ENCODE measurements around the gene CFAP126.
"Not testable (repeated sequence)": the region's sequence is repeated elsewhere in the genome, so short reads cannot be mapped to it uniquely, and the experiment has no call there.

CFAP126 gene

DNA sequence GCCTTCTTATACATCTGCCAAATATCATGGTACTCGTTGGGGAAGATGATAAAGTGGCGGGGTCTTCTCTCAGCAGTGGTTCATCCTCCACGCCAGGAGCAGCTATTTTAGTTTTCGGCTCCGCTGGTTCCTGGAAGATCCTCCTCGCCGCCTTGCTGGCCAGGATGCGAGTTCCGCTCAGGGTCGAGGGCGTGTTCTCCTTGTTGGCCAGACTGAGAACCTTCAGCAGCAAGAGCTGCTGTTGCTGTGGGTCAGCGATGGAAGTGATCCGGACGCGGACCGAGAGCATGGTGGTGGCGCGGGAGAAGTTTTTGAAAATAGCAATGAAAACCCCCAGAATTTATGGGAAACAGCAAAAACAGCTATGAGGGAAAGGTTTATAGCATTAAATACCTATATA is 11.4 kb upstream of the CFAP126 start:
- no peak for DNase-seq

DNA sequence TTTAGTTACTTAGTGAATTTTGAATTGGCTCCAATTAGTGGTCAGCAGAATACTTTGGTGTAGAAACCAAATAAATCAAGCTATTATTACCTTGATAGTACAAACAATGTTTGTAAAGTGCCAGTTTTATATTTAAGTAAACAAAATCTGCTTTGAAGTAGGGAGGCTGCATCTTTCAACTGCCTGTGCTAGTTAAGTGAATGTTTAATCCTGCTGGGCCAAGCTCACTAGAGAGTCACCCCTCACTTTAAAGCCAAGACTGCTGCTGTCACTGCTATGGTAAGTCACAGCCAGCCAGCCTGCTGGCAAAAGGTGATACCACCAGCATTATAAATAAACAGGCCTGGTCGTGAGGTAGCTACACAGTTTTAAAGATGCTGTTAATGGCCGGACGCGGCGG is 10.3 kb upstream of the CFAP126 start:
- DNase-seq = no peak

DNA sequence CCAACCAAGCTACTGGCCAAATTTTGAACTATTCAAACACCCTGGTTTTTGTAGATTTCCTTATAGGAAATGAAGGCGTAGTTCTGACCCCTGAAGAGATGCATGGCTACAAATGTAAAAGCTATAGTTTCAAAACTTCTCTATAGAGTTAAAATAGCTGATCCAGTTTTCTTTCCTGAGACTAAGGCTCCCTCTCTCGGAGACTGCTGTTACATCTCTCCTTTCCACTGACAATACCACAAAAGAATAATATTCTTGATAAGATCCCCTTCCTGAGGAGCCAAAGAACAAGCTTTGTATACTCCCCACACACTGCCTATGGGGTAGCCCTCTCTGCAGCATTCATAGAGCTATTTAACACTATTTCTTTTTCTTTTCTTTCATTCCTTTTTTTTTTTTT is 6.7 kb upstream of the CFAP126 start:
- no peak for DNase-seq

DNA sequence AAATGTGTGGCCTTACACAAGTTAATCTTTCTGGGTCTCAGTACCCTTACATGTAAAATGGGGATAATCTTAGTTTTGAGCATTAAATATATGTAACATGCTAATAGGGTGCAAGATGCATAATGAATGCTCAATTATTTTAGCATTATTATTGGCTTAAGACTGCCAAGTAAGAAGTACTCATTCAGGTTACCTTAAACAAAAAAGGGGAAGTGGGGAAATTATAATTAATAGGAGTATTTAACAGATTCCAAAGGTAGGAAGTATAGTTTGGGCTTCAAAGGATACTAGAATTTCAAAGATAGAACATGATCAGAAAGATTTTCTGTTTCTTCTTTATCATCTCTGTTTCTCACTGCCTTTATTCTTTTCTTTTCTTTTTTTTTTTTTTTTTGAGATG is 5.8 kb upstream of the CFAP126 start:
- no peak for DNase-seq

DNA sequence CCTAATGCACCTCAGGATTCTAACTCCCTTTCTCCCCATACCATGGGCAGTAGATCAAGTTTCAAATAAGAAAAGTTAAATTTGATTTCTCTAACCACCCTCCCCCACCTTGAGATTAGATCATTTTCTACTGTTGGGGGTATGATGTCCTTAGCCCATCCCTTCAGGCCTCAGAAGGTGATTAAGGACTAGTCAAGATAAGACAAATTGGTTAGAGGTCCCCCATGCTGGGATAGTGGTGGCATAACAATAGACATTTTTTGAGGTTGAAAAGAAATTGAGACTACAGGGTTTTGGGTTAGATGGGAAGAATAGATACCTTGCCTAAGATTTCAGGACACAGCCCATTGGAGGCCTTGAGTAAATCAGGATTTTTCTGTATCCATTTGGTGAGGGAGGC is 2.5 kb downstream of the CFAP126 start:
- no peak for DNase-seq

DNA sequence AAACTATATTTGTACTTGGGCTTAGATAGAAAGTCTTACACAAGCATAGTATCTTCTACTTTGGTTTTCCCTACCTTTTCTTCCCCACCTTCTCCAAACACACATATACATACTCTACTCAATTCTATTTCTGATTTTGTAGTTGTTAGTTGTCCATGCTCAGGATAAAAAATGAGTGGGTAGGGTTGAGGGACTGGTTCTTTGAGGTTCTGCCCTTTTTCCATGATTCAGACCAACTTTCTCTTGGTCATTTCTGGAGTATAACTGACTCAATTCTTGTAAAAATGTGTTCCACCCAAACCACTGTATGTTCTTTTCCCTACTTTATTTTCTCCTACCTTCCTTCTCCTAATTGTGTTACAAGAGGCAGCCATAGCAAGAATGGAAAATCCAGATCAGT is 3.3 kb downstream of the CFAP126 start:
- DNase-seq = no peak

DNA sequence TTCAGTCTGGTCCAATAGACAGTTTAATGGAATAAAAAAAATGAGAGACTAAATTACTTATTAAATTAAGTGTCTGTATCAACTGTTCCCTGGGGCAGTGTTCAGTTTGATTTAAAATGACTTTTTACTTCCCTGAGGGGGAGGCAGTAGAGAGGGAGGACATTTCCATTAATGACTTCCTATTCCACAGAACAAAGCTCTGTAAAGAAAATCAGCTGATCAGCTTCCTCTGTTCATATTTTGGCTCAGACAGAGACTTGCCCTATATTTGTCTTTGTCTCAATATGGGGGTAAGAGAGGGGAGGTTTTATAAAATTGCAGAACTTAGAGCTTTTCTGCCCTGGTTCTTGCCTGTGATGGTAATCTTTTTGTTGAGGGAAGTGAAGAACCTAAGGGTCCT is 8.4 kb downstream of the CFAP126 start:
- no peak for DNase-seq

DNA sequence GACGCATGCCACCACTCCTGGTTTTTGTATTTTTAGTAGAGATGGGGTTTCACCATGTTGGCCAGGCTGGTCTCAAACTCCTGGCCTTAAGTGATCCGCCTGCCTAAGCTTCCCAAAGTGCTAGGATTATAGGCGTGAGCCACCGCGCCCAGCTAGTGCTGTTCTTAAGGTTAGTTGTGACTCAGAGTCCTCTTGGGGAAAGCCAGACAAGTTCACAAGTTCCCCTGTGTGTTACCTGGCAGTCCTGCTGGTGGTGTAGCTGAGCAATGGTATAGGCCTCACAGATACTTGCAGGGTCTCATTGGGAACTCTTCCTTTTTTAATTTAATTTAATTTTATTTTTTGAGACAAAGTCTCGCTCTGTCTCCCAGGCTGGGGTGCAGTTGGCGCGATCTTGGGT is 10.6 kb downstream of the CFAP126 start:
- no peak for DNase-seq

DNA sequence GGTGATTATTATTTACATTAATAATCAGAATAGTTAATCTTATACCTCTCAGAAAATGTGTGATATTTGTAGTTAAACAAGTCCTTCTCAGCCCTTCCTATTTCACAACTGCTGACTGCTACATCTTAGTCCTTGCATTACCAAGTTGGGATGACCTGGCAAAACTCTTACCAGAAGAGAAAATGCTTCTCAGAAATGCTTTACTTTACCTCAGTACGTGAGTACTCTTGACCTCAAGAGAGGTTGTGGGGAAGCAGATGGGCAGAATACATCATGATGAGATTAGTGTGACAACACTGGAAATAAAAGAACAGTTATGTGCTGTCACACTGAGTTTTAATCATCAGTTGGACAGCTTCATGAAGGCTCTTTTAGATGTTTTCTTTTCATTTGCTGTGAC is 16.2 kb downstream of the CFAP126 start:
- DNase-seq = no peak

DNA sequence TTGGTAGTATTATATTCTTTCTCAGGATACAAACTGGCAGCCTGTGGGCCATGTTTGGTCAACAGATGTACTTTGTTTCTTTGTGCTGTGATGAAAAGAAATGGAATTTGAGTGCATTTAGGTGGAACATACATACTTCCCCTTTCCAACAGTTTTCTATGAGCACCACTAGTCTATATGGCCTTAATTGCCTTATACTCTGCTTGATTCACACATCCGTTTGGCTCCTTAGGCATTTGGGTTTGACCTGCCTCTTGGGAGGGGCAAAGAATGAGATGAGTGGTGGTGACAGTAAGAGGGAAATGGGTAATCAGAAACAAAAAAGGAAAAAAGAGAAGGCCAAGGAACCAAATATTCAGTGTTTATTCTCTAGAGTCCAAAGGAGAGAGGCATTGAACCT is 17.0 kb downstream of the CFAP126 start:
- DNase-seq = no peak

DNA sequence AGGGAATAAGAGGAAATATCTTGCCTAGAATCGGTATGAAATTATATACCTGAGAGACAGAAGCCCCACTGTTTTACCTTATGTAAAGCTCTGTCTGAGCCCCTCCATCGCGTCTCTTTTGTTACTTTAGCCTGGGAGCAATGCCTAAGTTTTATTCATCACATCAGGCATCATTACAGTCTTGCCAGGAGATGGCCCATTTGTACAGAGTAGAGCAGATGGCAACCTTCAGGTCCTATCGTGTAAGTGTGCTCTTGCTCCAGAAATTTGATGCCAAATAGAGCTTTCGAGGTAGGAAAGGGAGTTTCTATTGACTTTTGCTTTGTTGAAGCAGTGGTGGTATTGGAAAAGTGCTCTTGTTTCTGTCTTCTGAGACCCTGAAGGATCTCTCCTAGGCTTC is 24.9 kb downstream of the CFAP126 start:
- no peak for DNase-seq

DNA sequence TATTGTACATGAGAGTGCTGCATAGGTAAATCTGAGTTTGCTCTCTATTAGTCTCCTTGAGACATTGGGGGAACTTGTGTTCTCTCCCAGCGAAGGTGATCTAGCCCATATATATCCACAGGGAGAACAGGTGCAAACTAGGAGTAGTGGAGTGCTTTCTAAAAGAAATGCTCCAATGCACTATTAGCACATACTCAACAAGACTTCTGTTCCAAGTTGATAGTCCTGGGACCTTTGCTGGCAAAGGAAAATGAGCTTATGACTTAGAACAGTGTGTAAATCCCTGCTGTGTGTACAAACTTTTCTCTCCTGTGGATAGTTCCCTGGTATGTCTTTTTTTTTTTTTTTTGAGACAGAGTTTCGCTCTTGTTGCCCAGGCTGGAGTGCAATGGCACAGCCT is 25.5 kb downstream of the CFAP126 start:
- DNase-seq = no peak

DNA sequence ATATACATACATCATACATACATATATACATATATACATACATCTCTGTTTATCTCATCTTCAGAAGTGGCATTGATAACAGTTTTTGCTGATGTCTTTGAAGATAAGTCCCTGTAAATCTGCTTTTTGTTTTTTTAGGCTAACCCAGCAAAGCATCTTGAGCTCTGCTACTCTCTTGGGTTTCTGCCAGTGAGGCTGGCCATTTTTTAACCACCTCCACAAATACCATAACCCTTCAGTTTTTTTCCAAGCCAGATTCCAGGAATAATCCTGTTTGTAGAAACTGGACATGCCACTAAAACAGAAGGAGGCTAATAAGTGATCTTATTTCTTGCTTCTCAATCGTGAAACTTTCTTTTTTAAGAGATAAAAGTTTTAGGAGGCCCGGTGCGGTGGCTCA is 31.9 kb downstream of the CFAP126 start:
- DNase-seq = no peak

DNA sequence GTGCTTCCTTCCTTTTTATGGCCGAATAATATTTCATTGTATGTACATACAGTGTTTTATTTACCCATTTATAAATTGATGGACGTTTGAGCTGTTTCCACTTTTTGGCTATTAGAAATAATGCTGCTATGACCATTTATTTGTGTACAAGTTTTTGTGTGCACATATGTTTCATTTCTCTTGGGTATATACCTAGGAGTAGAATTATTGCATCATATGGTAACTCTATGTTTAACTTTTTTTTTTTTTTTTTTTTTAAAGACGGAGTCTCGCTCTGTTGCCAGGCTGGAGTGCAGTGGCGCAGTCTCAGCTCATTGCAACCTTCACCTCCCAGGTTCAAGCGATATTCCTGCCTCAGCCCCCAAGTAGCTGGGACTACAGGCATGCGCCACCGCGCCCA is 34.5 kb downstream of the CFAP126 start:
- DNase-seq = no peak

DNA sequence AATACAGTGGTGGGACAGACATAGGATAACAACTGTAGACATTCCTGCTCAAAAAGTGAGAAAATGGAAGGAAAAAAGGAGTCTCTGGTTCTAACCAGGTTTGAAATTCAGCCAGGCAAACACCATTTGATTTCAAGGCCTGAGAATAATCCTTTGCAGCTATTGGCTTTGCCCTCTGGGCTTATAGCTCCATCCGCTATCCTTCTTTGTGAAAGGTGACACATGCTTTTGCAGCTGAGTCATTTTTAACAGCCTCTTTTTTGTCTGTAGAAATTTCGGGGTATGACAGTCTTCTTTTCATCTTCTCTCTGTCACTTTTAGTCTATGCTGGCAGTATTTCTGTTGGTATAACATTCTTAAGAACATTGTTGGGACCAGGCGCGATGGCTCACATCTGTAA is 37.3 kb downstream of the CFAP126 start:
- DNase-seq = no peak

DNA sequence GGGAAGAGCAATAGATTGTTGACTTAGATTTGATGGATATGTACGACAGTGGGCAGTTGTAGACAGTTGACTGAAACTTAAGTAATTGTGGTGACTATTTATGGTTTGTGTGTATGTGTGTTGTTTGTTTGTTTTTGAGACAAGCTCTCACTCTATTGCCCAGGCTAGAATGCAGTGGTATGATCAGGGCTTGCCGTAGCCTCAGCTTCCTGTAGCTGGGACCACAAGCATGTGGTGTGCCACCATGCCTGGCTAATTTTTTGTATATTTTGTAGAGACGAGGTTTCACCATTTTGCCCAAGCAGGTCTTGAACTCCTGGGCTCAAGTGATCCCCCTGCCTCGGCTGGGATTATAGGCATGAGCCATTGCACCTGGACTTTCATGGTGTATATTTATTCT is 43.7 kb downstream of the CFAP126 start:
- no peak for DNase-seq

DNA sequence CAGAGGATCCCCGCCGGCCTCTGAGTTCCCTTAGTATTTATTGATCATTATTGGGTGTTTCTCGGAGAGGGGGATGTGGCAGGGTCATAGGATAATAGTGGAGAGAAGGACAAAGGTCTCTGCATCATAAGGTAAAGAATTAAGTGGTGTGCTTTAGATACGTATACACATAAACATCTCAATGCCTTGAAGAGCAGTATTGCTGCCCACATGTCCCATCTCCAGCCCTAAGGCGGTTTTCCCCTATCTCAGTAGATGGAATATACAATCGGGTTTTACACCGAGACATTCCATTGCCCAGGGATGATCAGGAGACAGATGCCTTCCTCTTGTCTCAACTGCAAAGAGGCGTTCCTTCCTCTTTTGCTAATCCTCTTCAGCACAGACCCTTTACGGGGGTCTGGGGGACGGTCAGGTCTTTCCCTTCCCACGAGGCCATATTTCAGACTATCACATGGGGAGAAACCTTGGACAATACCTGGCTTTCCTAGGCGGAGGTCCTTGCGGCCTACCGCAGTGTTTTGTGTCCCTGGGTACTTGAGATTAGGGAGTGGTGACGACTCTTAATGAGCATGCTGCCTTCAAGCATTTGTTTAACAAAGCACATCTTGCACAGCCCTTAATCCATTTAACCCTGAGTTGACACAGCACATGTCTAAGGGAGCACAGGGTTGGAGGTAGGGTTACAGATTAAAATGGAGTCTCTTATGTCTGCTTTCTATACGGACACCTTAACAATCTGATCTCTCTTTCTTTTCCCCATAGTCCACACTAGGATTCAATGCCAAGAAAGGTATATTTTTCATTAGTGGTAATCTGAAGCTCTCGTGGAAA is 51.6 kb downstream of the CFAP126 start:
- DNase-seq = not testable (repeated sequence)
